Upper lobe of left lung (tissue), 4 donors: ENCODE results near the gene PPA1.

ENCODE experiments used
- EP300 ChIP-seq, 4 donors: sonication (generic); formaldehyde crosslinking; IDR thresholded peaks; one replicate each; pipeline ENCODE4 v1.5.1; 2017; ENCODE audit warnings: antibody characterized with exemption in 4 of 4, control low read depth in 2 of 4
- TF ChIP-seq, protein P1 (sequence below), 6 experiments: fragments of 450-650 bp in 4 of 6; fragments of 200-600 bp in 2 of 6; sonication (generic) in 2 of 6; IDR thresholded peaks; one replicate each; pipeline ENCODE4 v1.5.1; 2016 to 2019; ENCODE audit warnings: antibody characterized with exemption in 6 of 6

DNA sequence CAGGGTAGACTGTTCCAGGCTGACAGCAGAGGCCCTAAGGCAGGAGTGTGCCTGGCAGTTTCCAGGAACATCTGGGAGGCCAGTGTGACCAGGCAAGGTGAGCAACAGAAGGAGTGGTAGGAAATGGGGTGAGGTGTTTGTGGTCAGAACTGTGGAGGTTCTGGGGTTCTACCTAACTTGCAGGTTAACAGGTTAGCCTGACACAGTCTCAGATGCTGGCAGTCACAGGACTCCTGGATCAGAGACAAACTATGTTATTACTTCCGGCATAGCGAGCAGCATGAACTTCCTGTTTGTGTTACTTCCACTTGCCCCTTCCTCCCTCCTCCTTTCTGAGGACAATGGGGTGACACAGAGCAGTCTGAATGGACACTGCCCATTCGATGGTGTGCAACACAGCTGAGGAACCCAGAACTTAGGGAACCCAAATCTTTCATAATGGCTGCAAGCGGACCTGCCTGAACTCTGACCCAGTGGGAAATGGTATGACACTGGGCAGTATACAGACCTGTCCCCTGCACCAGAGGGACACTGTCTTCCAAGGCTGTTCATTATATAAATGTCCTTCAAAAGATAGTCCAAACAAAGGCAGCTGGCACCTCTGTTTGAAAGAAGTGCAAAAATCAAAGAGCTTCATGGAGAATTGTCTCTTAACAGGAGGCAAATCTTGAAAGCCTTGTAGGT lies 59.0 kb downstream of the PPA1 start:
- TF ChIP-seq, protein P1, sequence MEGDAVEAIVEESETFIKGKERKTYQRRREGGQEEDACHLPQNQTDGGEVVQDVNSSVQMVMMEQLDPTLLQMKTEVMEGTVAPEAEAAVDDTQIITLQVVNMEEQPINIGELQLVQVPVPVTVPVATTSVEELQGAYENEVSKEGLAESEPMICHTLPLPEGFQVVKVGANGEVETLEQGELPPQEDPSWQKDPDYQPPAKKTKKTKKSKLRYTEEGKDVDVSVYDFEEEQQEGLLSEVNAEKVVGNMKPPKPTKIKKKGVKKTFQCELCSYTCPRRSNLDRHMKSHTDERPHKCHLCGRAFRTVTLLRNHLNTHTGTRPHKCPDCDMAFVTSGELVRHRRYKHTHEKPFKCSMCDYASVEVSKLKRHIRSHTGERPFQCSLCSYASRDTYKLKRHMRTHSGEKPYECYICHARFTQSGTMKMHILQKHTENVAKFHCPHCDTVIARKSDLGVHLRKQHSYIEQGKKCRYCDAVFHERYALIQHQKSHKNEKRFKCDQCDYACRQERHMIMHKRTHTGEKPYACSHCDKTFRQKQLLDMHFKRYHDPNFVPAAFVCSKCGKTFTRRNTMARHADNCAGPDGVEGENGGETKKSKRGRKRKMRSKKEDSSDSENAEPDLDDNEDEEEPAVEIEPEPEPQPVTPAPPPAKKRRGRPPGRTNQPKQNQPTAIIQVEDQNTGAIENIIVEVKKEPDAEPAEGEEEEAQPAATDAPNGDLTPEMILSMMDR (IDR thresholded peaks at IDR 0.05) = no peak
- no peak for TF ChIP-seq EP300 (IDR thresholded peaks at IDR 0.05)
